GM23338 (cell line): ENCODE measurements around the gene TAGLN2. TPM values are rescaled to one million over a fixed set of nuclear protein-coding genes. Genes with fewer than 3 reads are reported as not detected.

Experiments
- ATAC-seq: fragments of 200-7000 bp; cut with Tn5 transposase; 3 replicates; pipeline ENCODE4 v1.9.1; 2020
- DNase-seq: peaks from one replicate; pipeline ENCODE4 v3.0.0-alpha.2; 2015; ENCODE audit warnings: low spot score
- H2AFZ ChIP-seq: fragments of 200-600 bp; sonication (generic); 2 replicates; pipeline ENCODE4 v1.8.0; 2016; ENCODE audit warnings: antibody characterized with exemption, mild to moderate bottlenecking, moderate library complexity
- H3F3A ChIP-seq: fragments of 200-600 bp; sonication (generic); replicated peaks from 2 replicates; pipeline ENCODE4 v1.8.0; 2017; ENCODE audit warnings: antibody characterized with exemption, mixed run types, low read depth
- H3K27ac ChIP-seq: fragments of 200-600 bp; sonication (generic); 2 replicates; pipeline ENCODE4 v1.6.1; 2016; ENCODE audit warnings: low read depth
- H3K27me3 ChIP-seq: fragments of 200-600 bp; sonication (generic); 2 replicates; pipeline ENCODE4 v1.8.0; 2016; ENCODE audit warnings: mild to moderate bottlenecking, mixed run types, moderate library complexity; ENCODE audit not compliant: insufficient read depth
- H3K36me3 ChIP-seq: fragments of 200-600 bp; sonication (generic); 2 replicates; pipeline ENCODE4 v1.8.0; 2016; ENCODE audit warnings: mild to moderate bottlenecking; ENCODE audit not compliant: insufficient read depth
- H3K4me1 ChIP-seq: fragments of 200-600 bp; sonication (generic); 2 replicates; pipeline ENCODE4 v1.8.0; 2016; ENCODE audit warnings: mild to moderate bottlenecking, moderate library complexity; ENCODE audit not compliant: insufficient read depth
- H3K4me2 ChIP-seq: fragments of 200-600 bp; sonication (generic); 2 replicates; pipeline ENCODE4 v1.7.1; 2017; ENCODE audit warnings: mixed run types
- H3K4me3 ChIP-seq: fragments of 200-600 bp; sonication (generic); 2 replicates; pipeline ENCODE4 v1.6.1; 2016; ENCODE audit warnings: mixed run types
- H3K79me2 ChIP-seq: fragments of 200-600 bp; sonication (generic); replicated peaks from 2 replicates; pipeline ENCODE4 v1.8.0; 2017; ENCODE audit warnings: mild to moderate bottlenecking; ENCODE audit not compliant: insufficient read depth
- H3K9me2 ChIP-seq: fragments of 200-600 bp; sonication (generic); 2 replicates; pipeline ENCODE4 v1.8.0; 2017; ENCODE audit not compliant: insufficient read depth
- H4K20me1 ChIP-seq: fragments of 200-600 bp; sonication (generic); replicated peaks from 2 replicates; pipeline ENCODE4 v1.8.0; 2017; ENCODE audit warnings: mild to moderate bottlenecking; ENCODE audit not compliant: insufficient read depth
- H3K27ac Mint-ChIP-seq: 2 replicates; pipeline ENCODE4 v1.8.0; 2020; ENCODE audit warnings: inconsistent platforms, mild to moderate bottlenecking, moderate library complexity, mixed read lengths
- H3K27me3 Mint-ChIP-seq: 3 replicates; pipeline ENCODE4 v1.8.0; 2022; ENCODE audit warnings: low read depth, mild to moderate bottlenecking, moderate library complexity, mixed read lengths, inconsistent platforms; ENCODE audit not compliant: insufficient read depth, poor library complexity
- H3K36me3 Mint-ChIP-seq: 3 replicates; pipeline ENCODE4 v1.8.0; 2021; ENCODE audit warnings: low read depth, mild to moderate bottlenecking, inconsistent platforms, moderate library complexity, mixed read lengths
- H3K4me1 Mint-ChIP-seq: 3 replicates; pipeline ENCODE4 v1.8.0; 2020; ENCODE audit warnings: mild to moderate bottlenecking, inconsistent platforms, mixed read lengths
- H3K4me3 Mint-ChIP-seq: 3 replicates; pipeline ENCODE4 v1.8.0; 2021; ENCODE audit warnings: moderate library complexity, mild to moderate bottlenecking, inconsistent platforms, mixed read lengths
- H3K9me3 Mint-ChIP-seq: 3 replicates; pipeline ENCODE4 v1.8.0; 2020; ENCODE audit warnings: moderate library complexity, mild to moderate bottlenecking, inconsistent platforms, mixed read lengths
- CREB1 ChIP-seq: fragments of 250-450 bp; sonication (Bioruptor Pico); IDR thresholded peaks from 2 replicates; pipeline ENCODE4 v1.5.0; 2020; ENCODE audit warnings: low read depth, mild to moderate bottlenecking, moderate library complexity
- EZH2 ChIP-seq: fragments of 200-600 bp; sonication (generic); IDR thresholded peaks from one replicate; pipeline ENCODE4 v1.8.0; 2017; ENCODE audit warnings: antibody characterized with exemption, mild to moderate bottlenecking, low read depth; ENCODE audit not compliant: unreplicated experiment
- EZH2phosphoT487 ChIP-seq: fragments of 200-600 bp; sonication (generic); IDR thresholded peaks from one replicate; pipeline ENCODE4 v1.8.1; 2018; ENCODE audit warnings: antibody characterized with exemption; ENCODE audit not compliant: unreplicated experiment
- NANOG ChIP-seq: IDR thresholded peaks from 2 replicates; pipeline ENCODE4 v1.6.1; 2016; ENCODE audit warnings: antibody characterized with exemption, borderline replicate concordance
- REST ChIP-seq: IDR thresholded peaks from one replicate; pipeline ENCODE4 v1.6.1; 2018; ENCODE audit warnings: antibody characterized with exemption; ENCODE audit not compliant: unreplicated experiment
- ZNF462 ChIP-seq: fragments of 250-450 bp; sonication (Bioruptor Pico); IDR thresholded peaks from 2 replicates; pipeline ENCODE4 v1.5.0; 2020; ENCODE audit warnings: mild to moderate bottlenecking, moderate library complexity
- polyA plus RNA-seq: library from polyadenylated mRNA; unstranded; fragments of >200 nt; fragmentation: Nextera tagmentation; extraction: Ambion mirVana; gene quantifications from 2 replicates; pipeline ENCODE4 v1.2.1, GENCODE V29; 2016
- total RNA-seq: library from RNA; depleted of rRNA; stranded (reverse); fragments of >200 nt; shearing (Covaris generic); gene quantifications from 2 replicates; pipeline ENCODE4 v1.2.3, GENCODE V29; 2014

TAGLN2 gene
- total and polyA plus RNA-seq, 2 experiments from 2014 or later, result 58.2 to 60.1 TPM

- no peak for TF ChIP-seq REST
- TF ChIP-seq EZH2, result no peak
Measured at GRCh38 chr1:159921251-159921650, 4.1 kb downstream of the TAGLN2 start (continued).

- no peak for DNase-seq
- Histone ChIP-seq H4K20me1 (no peaks in the 10 kb centered on the region), H3K27ac (no peak overlapping the region), H3K27me3 (peaks cover 20% of the 10 kb centered on the region), H3K36me3 (no peaks in the 10 kb centered on the region), H3K4me2 (no peak overlapping the region), H3F3A (no peaks in the 10 kb centered on the region), H2AFZ (no peak overlapping the region), H3K4me1 (peaks cover 24% of the 10 kb centered on the region), H3K79me2 (no peaks in the 10 kb centered on the region; the same call in 1 of the 2 replicates), H3K9me2 (no peaks in the 10 kb centered on the region), H3K4me3 (no peak overlapping the region)
- TF ChIP-seq EZH2phosphoT487, result no peak
- Mint-ChIP-seq H3K4me1 (peaks cover 36% of the 10 kb centered on the region), H3K4me3 (no peak overlapping the region), H3K36me3 (peaks cover 11% of the 10 kb centered on the region), H3K27ac (no peak overlapping the region), H3K9me3 (no peaks in the 10 kb centered on the region), H3K27me3 (peaks cover 25% of the 10 kb centered on the region)
- no peak for ATAC-seq
Measured at GRCh38 chr1:159920651-159921050, 4.7 kb downstream of the TAGLN2 start.

GRCh38 chr1:159920202-159920601 lies 5.1 kb downstream of the TAGLN2 start:
- Histone ChIP-seq H3K4me3 (no peak overlapping the region), H3K9me2 (no peaks in the 10 kb centered on the region), H2AFZ (no peak overlapping the region), H3K27ac (no peak overlapping the region), H3K4me1 (peaks cover 24% of the 10 kb centered on the region), H3F3A (no peaks in the 10 kb centered on the region), H3K36me3 (no peaks in the 10 kb centered on the region), H4K20me1 (no peaks in the 10 kb centered on the region), H3K27me3 (peaks cover 18% of the 10 kb centered on the region), H3K4me2 (no peak overlapping the region), H3K79me2 (no peaks in the 10 kb centered on the region; the same call in 1 of the 2 replicates)
- DNase-seq (no peak), ATAC-seq (no peak)
- Mint-ChIP-seq H3K4me1 (peaks cover 41% of the 10 kb centered on the region), H3K4me3 (no peak overlapping the region), H3K36me3 (peaks cover 11% of the 10 kb centered on the region), H3K9me3 (no peaks in the 10 kb centered on the region), H3K27me3 (peaks cover 20% of the 10 kb centered on the region), H3K27ac (no peak overlapping the region)
- TF ChIP-seq NANOG (no peak), EZH2 (no peak), ZNF462 (CRISPR knock-in tag) (no peak), CREB1 (CRISPR knock-in tag) (no peak), REST (no peak)
